NCI-H2107 (cell line): ENCODE measurements around the gene SCN1B.

ENCODE experiments used
- DNase-seq: peaks from one replicate; lab custom pipeline; 2025; lab: John Stamatoyannopoulos, UW

The SCN1B gene

GRCh38 chr19:35053667-35054293 is 23.5 kb downstream of the SCN1B start:
- DNase-seq: no peak

- DNase-seq: no peak
Measured at GRCh38 chr19:35054626-35055025, 24.4 kb downstream of the SCN1B start.

DNA sequence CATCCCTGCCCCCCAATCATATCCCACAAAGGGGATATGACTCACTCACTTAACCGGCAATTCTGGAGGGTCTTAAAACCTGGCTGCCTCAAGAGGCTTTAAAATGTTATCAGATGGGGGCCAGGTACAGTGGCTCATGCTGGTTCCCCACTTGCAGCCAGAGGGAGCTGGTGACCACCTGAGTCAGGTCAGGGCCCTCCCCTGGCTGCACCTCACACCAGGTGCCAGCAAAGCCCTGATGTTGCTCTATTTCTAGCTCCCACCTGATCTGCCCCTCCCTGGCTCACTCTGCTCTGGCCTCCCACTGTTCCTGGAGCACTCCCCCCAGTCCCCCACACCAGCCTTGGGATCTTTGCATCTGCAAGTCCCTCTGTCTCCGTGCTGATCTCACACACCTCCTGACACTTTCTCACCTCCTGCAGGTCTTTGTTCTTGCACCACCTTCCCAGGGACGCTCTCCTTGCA is 25.5 kb downstream of the SCN1B start:
- DNase-seq: no peak

- no peak for DNase-seq
Measured at GRCh38 chr19:35056513-35057063, 26.3 kb downstream of the SCN1B start.

- DNase-seq: no peak
Measured at GRCh38 chr19:35058370-35058769, 28.1 kb downstream of the SCN1B start.

GRCh38 chr19:35059006-35059798 is 28.9 kb downstream of the SCN1B start:
- no peak for DNase-seq

GRCh38 chr19:35059799-35060091 is 29.5 kb downstream of the SCN1B start:
- DNase-seq: no peak

- no peak for DNase-seq
Measured at GRCh38 chr19:35060160-35060855, 30.0 kb downstream of the SCN1B start.

GRCh38 chr19:35061583-35062373 is 31.5 kb downstream of the SCN1B start:
- no peak for DNase-seq

GRCh38 chr19:35062942-35063341 is 32.7 kb downstream of the SCN1B start:
- no peak for DNase-seq

GRCh38 chr19:35063940-35064818 is 33.9 kb downstream of the SCN1B start:
- DNase-seq: no peak

DNA sequence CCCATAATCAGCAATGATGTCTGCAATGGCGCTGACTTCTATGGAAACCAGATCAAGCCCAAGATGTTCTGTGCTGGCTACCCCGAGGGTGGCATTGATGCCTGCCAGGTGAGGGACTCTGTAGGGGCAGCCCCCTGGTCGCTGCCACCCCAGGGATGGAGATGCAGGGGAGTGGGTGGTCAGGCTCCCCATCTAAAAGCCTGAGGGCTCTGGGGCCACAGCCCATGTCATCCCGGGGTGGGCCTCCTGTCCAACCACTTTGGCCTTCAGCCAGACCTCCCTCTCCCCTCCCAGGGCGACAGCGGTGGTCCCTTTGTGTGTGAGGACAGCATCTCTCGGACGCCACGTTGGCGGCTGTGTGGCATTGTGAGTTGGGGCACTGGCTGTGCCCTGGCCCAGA is 35.3 kb downstream of the SCN1B start:
- DNase-seq: no peak

DNA sequence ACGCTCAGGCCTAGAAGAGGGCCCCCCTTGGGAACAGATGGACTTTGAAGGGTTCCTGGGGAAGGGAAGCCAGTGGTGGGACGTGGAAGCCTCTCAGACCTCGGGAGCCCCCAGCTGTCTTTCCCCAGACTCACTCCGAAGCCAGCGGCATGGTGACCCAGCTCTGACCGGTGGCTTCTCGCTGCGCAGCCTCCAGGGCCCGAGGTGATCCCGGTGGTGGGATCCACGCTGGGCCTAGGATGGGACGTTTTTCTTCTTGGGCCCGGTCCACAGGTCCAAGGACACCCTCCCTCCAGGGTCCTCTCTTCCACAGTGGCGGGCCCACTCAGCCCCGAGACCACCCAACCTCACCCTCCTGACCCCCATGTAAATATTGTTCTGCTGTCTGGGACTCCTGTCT is 35.9 kb downstream of the SCN1B start:
- no peak for DNase-seq

- DNase-seq: peak; percentile 69
Measured at GRCh38 chr19:35066691-35067563, 36.7 kb downstream of the SCN1B start.

DNA sequence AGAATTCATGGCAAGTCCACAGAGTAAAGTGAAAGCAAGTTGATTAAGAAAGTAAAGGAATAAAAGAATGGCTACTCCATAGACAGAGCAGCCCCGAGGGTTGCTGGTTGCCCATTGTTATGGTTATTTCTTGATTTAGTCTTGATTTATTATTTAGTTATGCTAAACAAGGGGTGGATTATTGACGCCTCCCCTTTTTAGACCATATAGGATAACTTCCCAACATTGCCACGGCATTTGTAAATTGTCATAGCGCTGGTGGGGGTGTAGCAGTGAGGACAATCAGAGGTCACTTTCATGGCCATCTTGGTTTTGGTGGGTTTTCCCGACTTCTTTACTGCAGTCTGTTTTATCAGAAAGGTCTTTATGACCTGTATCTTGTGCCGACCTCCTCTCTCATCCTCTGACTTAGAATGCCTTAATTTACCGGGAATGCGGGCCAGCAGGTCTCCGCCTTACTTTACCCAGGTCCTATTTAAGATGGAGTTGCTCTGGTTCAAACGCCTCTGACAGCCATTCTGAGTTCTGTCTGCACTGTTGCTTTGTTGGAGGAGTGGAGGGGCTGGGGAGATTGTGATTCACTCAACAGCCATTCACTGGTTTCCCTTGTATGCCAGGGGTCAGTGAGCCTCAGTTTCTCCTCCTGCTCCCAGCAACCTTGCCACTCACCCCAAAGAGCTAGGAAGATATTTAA is 38.8 kb downstream of the SCN1B start:
- no peak for DNase-seq

- DNase-seq: no peak
Measured at GRCh38 chr19:35069696-35070095, 39.4 kb downstream of the SCN1B start.

GRCh38 chr19:35070471-35070870 is 40.2 kb downstream of the SCN1B start:
- DNase-seq: no peak

- DNase-seq: no peak
Measured at GRCh38 chr19:35073516-35073915, 43.2 kb downstream of the SCN1B start.

DNA sequence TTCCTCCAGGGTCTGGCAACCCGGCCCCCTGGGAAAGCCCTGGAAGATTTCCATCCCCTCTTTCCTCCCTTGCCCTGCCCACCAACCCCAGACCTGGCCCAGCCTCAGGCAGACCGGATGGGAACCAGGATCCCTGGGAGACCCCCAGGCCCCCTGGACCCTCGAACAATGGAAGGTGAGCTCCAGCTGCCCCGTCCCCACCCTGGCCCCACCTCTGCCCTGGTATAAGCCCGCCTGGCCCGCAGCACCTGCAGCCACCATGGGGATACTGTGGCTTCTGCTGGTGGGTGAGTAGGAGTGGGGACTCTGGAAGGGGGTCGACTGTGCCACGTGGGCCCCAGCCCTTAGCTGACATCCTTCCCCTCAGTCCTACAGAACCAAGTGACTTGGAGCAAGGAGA is 43.7 kb downstream of the SCN1B start:
- no peak for DNase-seq
